HG03521 (cell line): ENCODE results near the gene RAC2.
"Not testable (repeated sequence)": the region's sequence is repeated elsewhere in the genome, so short reads cannot be mapped to it uniquely, and the experiment has no call there.

Experiments used
- ATAC-seq: cut with Tn5 transposase; IDR thresholded peaks from one replicate; pipeline ENCODE4 v1.9.1; 2021; ENCODE audit warnings: mild to moderate bottlenecking, moderate library complexity; ENCODE audit not compliant: unreplicated experiment

RAC2 gene

DNA sequence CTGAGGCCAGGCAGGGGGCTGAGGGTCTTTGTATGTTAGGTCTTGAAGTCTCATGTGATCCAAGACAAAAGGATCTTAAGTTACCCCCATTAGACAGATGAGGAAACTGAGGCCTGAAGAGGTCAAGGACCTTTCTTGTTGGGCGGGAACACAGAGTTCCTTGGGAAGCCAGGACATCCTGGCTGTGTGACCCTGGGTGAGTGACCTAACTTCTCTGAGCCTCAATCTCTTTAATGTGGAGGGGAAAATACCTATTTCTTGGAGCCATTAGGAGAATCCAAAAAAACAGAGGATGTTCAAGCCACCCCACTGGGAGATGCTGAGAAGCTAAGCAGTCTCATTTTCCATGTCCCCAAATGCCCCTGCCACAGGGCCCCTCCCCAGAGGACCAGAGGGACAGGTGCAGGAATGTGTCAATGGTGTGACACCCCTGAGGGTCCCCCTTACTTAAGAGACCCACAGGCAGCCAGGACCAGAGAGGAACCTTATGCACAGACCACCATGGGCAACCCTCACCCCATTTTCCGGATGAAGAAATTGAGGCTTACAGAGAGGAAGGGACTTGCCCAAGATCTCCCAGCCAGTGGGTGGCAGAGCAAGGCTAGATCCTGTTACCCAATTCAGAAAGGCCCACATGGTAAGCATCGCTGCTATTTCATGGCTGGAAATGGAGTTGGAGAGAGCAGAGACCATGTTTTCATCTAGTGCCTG lies 8.0 kb downstream of the RAC2 start:
- no peak for ATAC-seq

DNA sequence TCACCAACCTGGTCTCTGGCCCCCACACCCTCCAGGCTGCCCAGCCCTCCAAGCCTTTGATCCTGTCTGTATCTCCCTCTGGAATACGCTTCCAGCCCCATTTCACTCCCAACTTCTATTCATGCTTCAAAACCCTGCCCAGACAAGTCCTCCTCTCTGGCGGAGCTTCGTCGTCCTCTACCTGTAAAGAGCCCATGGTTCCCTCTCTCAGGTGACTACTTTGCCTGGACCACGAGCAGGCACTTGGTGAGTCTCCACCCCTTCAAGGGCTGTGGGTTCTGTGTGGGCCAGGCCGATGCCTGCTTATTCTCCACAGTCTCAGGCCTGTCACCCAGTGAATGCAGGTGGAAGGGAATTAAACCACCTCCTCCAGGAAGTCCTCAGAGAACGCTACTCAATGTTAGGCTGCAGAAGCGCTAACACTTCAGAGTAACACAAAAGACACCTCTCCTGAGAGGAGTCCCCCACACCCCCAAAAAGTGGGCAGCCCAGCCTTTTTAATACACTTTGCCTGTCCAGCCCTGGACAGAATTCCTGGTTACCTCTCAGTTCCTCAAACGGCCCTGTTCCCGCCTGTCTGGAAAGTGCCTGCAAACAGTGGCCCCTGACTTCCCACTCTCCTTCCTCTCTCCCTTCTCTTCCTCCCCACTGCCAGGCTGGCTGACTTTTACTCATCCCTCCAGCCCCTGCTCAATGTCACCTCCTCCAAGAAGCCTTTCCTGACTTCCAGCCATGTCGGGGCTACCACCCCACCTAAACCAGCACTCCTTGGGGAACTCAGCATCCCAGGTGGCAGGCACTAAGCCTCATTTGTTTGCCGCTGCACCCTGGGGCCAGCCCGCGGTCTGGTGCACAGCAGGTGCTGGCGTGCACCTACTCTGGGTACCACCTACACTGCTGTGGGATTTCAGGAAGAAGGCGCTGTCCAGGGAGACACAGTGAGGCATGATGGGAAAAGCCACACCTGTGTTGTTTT lies 9.0 kb downstream of the RAC2 start:
- ATAC-seq: no peak

DNA sequence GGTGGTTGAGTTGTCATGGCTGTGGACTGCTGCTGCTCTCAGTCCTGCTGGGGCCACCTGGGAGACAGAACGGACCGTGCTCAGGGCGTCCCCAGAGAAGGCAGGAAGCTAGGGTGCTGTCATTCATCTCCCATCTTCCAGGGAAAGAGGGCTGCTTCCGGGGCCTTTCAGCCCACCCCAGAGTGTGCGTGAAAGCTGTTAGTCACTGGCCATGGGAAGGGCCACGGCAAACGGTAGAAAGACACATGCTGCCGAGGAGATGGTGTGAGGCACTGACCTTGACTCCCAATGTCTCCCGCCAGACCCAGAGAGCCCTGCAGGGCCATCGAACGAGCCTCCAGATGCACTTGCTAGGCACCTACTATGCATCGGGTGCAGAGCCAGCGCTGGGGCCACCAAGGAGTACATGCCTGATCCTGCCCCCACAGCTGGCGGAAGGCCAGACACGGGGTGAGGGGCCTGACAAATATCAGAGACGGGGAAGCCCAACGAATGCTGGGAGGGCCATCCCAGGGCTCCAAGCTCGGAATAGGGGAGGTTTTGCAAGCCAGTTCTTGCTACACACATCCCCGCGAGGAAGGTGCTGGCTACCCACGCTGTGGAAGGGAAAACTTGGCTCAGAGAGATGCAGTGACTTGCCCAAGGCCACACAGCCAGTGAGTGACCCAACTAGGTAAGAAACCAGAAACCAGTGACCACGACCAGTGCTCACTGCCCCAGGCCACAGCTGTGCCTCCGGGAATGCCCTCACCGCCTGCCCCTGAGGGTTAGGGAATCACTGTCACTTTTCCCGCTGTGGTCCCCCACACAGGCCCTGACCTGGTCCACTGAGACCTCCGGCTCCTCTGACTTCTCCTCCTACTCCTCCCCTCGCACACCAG lies 10.1 kb downstream of the RAC2 start:
- no peak for ATAC-seq

DNA sequence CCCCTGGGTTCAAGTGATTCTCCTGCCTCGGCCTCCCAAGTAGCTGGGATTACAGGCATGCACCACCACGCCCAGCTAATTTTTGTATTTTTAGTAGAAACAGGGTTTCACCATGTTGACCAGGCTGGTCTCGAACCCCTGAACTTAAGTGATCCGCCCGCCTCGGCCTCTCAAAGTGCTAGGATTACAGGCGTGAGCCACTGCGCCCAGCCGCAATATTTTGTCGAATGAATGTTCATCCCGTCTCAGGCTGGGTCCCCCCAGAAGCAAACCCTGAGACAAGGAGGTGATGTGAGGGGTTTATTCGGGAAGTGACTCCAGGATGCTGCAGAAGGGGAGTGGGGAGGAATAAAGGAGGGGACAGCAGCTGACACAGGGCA lies 10.7 kb downstream of the RAC2 start:
- not testable (repeated sequence) for ATAC-seq

DNA sequence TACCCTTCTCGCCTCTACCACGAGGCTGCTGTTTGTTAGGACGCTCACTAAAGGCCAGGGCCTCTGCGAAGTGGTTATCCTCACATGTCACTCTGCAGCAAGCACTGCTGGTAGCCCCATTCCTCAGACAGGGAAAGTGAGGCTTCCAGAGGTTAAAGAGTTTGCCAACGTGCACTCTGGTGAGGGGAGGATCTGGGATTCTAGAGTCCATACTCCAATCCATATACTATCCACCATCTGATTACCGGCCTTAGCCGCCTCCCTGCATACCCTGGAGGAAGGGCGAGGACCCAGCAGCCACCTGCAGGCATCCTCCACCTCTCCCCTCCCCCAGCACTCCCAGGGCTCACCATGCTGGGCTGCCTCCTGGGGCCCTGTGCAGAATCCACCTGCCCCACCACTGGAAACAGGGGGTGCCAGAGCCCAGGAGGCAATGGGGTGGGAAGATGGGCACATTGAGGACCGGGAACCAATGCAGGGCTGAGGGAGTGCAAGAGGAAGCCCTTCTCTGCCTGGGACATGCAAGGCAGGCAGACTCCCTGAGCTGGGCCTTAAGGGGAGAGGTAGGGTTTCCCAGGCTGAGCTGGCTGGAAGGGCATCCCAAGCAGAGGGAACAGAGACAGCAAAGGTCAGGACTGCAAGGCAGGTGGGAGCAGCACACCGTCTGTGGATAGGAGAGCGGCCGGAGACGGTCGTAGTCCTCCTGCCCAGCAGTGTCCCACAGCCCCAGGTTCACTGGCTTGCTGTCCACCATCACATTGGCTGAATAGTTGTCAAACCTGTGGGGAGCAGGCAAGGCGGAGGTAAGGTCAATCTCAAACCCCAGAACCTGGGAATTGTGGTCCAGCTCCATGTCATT lies 11.7 kb downstream of the RAC2 start:
- no peak for ATAC-seq

DNA sequence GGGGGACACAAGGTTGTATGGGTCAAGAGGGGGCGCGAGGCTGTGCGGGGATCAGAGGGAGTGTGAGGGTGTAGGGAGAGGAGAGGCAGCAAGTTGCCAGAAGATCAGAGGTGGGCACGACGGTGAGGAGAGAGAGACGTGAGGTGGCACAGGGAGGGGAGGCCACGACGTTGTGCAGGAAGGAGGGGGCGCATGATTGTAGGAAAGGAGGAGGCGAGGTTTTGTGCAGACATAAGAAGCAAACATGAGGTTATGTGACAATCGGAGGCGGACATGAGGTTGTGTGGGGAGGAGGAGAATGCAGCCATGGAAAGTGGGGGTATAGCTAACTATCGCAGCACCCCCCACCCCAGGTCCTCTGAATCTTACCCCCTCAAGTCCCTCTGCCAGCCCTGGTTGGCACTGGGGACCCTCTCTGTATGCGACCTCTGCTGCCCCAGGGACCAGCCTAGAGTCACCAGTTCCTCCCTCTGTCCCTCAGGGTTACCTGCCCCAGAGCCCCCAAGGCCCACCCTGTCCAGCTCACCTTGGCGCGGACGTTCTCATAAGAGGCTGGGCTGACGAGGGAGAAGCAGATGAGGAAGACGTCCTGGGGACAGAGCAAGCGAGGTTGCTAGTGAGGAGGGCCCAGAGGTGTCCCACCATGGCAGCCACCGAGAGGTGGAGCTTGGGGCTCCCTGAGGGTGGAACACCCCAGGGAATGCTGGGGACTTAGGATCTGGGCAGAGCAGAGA lies 12.5 kb downstream of the RAC2 start:
- ATAC-seq: no peak

DNA sequence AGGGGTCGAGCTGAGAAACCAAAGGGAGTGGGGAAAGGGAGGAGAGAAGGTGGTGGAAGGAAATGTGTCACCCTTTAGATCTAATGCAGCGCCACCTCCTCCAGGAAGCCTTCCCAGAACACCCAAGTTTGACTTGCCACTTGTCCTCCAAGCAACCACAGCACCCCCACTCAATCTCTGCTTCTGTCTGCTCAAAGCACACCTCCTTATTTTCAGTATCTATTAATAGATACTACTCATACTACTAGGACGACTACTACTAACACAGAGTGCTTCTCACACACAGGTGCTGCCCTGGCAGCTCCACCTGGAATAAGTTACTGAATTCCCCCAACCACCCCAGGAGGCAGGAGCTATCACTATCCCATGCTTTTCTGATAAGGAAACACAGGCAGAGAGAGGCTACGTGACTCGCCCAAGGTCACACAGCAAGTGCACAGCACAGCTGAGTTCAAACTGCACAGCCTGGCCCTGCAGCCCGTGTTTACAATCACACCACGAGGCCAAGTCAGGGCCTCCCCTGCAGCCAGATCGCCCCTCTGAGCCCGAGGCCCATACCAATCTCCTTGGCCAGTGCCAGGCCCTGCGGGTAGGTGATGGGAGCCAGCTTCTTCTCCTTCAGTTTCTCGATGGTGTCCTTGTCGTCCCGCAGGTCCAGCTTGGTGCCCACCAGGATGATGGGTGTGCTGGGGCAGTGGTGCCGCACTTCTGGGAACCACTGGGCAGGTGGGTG lies 13.2 kb downstream of the RAC2 start:
- ATAC-seq: no peak

DNA sequence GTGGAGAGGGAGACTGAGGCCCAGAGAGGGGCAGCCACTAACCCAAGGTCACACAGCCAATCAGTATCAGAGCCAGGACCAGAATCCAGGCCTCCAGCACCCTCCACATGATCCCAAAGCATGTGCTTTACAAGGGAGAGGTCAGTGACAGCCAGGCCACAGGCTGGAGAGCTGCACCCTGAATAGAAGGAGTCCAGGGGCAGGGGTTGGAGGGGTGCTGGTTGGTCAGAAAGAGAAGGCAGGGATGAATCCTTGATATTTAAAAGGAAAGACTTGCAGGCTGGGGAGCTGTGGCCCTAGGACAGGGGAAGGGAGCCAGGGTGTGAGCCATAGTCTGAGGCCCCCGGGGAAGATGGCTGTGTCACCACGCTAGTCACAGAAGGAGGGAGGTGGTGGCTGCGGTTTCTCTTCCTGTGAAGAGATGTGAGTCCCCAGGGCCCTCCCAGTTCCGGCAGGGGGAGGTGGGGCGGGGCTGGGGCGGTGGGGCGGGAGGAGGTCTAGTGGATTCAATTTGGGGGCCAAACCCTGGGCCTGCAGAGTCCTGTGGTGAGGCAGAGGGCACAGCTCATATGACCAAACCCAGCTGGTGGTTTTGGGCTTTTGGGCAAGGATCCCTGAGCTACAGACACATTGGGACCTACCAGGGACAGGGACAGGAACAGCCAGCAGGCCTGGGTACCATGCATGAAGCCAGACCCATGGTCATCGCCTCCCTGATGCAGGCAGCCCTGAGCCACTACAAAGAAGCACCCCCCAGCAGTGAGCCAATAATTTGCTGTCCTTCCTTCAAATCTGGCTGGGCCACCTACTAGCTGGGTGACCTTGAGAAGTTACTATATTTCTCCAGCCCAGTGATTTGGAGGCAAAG lies 14.0 kb downstream of the RAC2 start:
- ATAC-seq: no peak

DNA sequence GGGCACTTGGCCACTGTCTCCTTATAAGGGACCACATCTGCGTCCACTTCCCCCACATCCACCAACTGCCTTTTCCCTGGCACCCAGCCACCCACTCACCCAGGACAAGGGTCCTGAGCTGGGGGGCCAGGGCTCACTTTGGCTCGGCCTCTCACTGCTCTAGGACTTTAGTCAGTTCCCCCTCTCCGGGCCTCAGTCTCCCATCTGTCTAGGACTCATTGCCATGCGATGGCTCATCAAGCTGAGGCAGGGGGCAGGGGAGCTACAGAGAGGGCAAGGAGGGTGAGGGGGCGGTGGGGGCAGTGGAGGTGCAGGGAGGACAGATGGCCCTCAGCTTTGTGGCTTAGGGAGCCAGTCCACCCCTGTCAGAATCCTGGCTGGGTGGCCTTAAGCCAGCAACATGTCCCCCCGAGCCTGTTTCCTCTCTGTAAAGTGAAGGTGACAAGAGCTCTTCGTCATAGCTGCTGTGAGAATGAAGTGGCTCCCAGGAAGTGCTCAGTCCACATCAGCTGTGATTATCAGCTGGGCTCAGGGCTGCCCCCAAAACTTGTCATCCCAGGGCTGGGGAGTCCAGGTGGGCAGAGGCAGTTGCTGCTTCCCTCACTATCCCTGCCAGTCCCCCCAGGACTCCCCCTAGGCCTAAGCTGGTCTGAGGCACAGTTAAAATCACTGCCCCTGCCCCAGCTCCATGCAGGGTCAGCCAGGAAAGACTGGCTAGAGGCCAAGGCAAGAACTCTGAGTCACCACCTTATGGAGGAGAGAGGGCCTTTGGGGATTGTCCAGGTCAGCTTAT lies 14.9 kb downstream of the RAC2 start:
- ATAC-seq: no peak

DNA sequence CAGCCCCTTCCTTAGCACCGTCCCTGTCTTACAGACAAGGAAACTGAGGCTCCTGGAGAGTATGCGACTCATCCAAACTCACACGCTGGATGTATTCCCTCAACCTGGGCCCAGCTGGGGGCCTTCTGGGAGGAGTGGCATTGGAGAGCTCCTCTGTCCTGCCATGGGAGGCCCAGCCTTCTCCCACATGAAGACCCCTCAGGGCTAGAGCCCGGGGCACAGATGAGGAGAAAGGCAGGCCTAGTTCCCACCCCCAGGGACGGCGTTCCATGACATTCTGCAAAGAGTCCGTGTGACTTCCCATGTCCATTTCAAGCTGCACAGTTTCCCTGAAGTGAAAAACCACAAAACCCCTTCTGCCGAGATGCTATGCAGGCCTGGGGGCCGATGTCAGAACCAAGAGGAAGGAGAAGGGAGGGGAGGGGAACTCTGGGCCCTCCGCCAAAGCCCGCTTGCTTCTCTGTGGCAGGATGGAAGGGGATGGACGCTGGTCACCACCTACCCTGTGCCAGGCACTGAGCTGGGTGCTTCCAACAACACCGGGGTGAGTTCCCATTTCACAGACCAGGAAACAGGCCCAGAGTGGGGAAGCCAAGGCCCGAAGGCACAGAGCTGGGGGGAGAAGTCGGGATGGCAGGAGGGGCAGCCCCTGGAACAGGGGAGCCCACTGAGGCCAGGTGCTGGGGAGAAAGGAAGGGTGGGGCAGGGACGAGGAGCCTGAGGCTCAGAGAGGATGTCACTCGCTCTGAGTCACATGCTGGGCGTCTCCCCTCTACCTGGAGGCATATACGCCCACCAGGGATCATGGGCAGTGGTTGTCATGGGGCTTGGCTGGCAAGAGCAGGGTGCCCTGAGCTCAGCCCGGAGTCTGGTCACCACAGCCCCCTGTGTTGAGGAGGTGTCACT lies 15.7 kb downstream of the RAC2 start:
- ATAC-seq: no peak

DNA sequence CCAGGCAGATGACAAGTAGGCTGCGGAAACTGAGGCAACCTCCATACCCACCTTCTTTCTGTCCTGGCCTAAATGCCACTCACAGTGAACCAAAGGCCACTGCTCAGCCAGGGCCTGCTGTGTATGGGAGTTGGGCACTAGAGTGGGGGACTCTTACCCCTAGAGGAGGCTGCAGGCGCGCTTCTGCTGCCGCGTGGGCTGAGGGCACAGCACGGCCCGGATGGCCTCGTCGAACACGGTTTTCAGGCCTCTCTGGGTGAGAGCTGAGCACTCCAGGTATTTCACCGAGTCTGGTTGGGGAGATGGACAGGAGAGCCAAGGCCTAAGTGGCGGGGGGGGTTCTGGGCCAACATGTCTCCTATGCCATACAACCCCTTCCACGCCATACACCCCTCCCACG lies 17.6 kb downstream of the RAC2 start:
- ATAC-seq: no peak

DNA sequence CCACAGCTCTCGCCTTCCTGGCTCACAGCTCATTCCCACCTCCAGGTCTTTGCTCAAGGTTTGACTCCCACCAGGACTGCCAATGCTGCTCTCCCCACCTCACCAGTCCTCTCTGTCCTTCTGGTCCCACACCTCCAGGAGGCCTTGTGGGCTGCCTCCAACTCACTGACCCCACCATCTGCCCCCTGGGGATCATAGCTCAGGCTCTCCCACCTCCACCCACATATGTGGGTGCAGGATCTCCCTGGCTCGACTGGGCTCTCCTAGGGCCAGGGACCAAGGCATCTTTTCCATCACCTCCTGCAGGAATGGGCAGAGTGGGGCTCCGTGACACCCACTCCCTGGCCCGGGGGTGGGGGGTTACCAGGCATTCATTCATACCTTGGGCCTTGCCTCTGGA lies 18.0 kb downstream of the RAC2 start:
- no peak for ATAC-seq

DNA sequence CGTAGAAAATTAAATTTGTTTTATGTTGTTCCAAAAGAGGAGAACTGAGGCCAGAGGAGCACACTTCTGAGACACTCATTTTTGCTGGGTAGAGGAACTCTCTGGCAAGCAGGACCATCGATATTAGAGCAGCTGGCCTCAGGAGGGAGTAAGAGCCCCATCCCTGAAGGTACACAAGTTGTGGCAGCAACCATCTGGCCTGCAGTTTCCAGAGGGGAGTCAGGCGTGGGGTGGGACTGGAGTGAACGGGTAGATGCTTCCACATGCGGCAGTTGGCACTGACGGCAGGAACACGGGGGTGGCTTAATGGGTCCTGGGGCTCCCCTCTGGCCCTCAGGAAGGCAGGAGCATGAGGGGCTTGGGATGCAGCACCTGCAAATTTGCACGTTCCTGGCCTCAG lies 18.6 kb downstream of the RAC2 start:
- ATAC-seq: no peak

DNA sequence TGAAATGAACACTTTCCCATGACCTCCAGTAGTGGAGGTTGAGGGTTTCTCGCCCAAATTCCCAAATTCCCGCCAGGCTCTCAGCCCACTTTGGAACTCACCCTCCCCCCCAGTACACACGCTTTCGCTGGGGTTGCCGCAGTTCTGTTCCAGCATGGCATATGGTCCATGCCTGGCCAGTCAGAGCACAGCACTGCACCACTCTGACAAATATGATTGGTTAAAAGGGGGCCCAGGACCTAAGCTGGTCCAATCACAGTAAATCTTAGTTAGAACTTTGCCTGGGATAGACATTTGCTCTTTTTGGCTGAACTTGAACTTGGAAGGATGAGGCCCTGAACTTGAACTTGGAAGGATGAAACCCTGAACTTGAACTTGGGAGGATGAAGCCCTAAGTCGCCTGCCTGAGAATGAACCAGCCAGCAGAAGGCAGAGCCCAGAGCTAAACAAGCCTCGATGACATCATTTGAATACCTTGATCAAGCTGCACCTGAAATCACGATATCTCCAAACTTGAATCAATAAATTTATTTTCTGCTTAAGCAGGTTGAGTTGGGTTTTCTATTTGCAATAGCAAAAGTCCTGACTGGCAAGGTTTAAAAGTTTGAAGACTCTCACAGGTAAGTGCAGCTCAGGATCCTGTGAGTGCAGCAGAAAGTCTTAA lies 19.2 kb downstream of the RAC2 start:
- no peak for ATAC-seq

DNA sequence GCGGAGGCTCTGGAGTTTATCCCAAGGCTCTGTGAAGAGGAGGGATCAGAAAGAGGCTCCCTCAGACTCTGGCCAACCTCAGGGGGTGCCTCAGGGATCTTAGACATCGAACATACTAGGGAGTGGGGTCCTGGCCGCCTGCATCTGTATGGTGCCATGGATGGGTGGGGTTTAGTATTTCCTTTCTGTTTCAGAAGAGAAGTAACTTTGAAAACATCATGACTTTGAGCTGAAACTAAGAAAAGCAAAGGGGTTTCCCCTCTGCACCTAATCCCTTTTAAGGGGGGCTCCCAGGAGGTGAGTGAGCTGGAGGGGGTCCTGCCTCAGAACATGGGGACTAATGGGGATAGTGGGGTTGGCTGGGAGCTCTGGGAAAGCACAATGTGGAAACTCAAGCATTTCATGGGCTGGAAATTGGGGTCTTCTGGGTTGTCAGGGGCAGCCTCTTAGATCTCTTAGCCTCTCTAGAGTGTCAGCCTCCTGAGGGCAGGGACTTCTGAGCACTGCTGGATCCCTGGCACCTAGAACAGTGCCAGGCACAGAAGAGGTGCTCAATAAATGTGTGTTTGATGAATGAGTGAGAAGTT lies 20.0 kb downstream of the RAC2 start:
- ATAC-seq: no peak
